Fibroblast of lung (primary cell): Measurements from ENCODE around the gene ZFPM1. TPM values are rescaled to one million over a fixed set of nuclear protein-coding genes. Genes with fewer than 3 reads are reported as not detected.

Experiments
- DNase-seq, 2 donors: peaks; one replicate each; pipeline versions ENCODE4 v3.0.0 to v3.0.0-alpha.2; 2010; ENCODE audit warnings: low read depth in 2 of 2
- H2AFZ ChIP-seq: 2 replicates; pipeline ENCODE4 v1.5.1; 2012; ENCODE audit warnings: low read length, control low read depth, inconsistent platforms
- H3K27ac ChIP-seq: 2 replicates; pipeline ENCODE4 v1.5.1; 2011; ENCODE audit warnings: low read length, control low read depth; ENCODE audit not compliant: insufficient read depth
- H3K27me3 ChIP-seq: 2 replicates; pipeline ENCODE4 v1.5.1; 2011; ENCODE audit warnings: mild to moderate bottlenecking, low read length; ENCODE audit not compliant: control insufficient read depth, insufficient read depth
- H3K36me3 ChIP-seq: 2 replicates; pipeline ENCODE4 v1.5.1; 2011; ENCODE audit warnings: low read length; ENCODE audit not compliant: control insufficient read depth, insufficient read depth
- H3K4me1 ChIP-seq: 2 replicates; pipeline ENCODE4 v1.5.1; 2011; ENCODE audit warnings: low read length; ENCODE audit not compliant: control insufficient read depth, insufficient read depth; ENCODE audit errors: extremely low read depth
- H3K4me2 ChIP-seq: 2 replicates; pipeline ENCODE4 v1.5.1; 2011; ENCODE audit warnings: low read length, control low read depth; ENCODE audit not compliant: insufficient read depth; ENCODE audit errors: extremely low read depth
- H3K4me3 ChIP-seq, 4 experiments: fragments of 200-600 bp in 1 of 4; sonication (generic) in 1 of 4; replicated peaks in 1 of 4; 2 replicates each; pipeline ENCODE4 v1.5.1; 2011 to 2016; ENCODE audit warnings: low read length in 4 of 4, low read depth in 3 of 4, mild to moderate bottlenecking in 3 of 4, control low read depth in 2 of 4, inconsistent platforms in 1 of 4, mixed read lengths in 1 of 4; ENCODE audit not compliant: insufficient read depth in 1 of 4; ENCODE audit errors: control extremely low read depth in 1 of 4
- H3K79me2 ChIP-seq: 2 replicates; pipeline ENCODE4 v1.5.1; 2012; ENCODE audit warnings: mild to moderate bottlenecking, low read length, inconsistent platforms; ENCODE audit not compliant: control insufficient read depth, insufficient read depth
- H3K9ac ChIP-seq: 2 replicates; pipeline ENCODE4 v1.5.1; 2011; ENCODE audit warnings: mild to moderate bottlenecking, low read length, control low read depth; ENCODE audit not compliant: insufficient read depth
- H3K9me3 ChIP-seq: 2 replicates; pipeline ENCODE4 v1.5.1; 2012; ENCODE audit warnings: low read depth, low read length; ENCODE audit not compliant: control insufficient read depth, insufficient read depth
- H4K20me1 ChIP-seq: 2 replicates; pipeline ENCODE4 v1.5.1; 2011; ENCODE audit warnings: low read length; ENCODE audit not compliant: control insufficient read depth, insufficient read depth; ENCODE audit errors: extremely low read depth
- EZH2 ChIP-seq: IDR thresholded peaks from 2 replicates; pipeline ENCODE4 v1.5.1; 2012; ENCODE audit warnings: low read length, control low read depth, mild to moderate bottlenecking; ENCODE audit errors: missing control alignments
- polyA plus RNA-seq, 2 donors: library from polyadenylated mRNA; depleted of rRNA in 1 of 2; stranded (reverse) in 1 of 2; unstranded in 1 of 2; fragments of >200 nt; gene quantifications; 2 replicates each; pipeline ENCODE4 v1.2.1, GENCODE V29; 2011 to 2012; ENCODE audit warnings: missing spikeins in 1 of 2
- total RNA-seq: library from RNA; depleted of rRNA; stranded (reverse); fragments of >200 nt; gene quantifications from 2 replicates; pipeline ENCODE4 v1.2.1, GENCODE V29; 2014
- TF ChIP-seq, protein P1 (sequence below), 2 donors: IDR thresholded peaks in 1 of 2; conservative IDR thresholded peaks in 1 of 2; 1 replicate in 1 of 2; 2 replicates in 1 of 2; pipeline ENCODE4 v1.5.1; 2011 to 2012; ENCODE audit warnings: low read length in 2 of 2, control low read depth in 1 of 2, inconsistent platforms in 1 of 2, low read depth in 1 of 2, mild to moderate bottlenecking in 1 of 2

ZFPM1 gene
- total and polyA plus RNA-seq, 2 donors (not counting 1 experiment from before 2014, with no cell fraction given), result 0.27 to 1.7 TPM

DNA sequence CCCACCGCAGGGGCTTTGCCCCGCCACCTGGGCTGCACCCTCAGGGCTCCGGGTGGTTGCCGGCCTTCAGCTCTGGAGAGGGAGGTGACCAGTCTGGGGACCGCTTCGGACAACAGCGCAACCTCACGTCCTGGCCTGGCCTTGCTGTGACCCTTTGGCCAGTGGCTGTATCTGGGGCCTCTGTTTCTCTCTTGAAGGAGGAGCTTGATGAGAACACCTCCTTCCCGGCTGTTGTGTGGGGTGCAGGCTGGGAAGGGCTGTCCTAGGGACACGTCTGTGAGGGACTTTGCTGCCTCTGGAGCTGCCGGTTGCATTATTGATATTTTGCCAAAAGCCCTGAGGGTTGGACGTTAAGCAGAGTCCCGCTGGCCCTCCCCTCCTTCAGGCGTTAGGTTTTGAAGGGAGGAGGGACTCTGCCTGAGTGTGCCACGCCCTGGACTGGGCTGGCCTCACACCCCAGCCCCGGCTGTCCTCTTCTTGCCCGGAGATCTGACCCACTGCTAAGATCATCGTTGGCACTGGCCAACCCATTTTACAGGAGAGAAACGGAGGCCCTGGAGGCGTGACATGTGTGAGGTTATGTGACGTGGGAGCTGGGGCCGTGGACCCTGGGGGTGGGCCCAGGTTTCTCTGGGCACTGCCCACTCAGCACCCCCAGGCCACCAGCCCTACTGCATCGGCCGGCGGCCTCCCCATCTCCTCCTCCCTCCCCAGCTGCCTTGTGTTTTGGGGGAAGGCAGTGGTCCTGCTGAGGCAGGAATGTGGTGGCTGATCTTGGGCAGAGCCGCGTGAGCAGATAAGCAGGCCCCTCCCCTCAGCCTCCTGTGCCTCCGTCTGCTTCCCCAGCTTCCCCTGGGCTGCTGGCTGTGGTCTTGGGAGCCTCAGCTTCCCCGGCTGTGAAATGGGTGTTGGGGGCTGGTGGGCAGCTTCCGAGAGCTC, 8.5 kb downstream of the ZFPM1 start:
- no peak overlapping the region for H3K4me3 ChIP-seq
- H2AFZ ChIP-seq, result no peak overlapping the region
- H3K4me2 ChIP-seq, result no peak overlapping the region
- no peaks in the 10 kb centered on the region for H3K36me3 ChIP-seq
- H3K27me3 ChIP-seq, result no peaks in the 10 kb centered on the region
- H4K20me1 ChIP-seq, result no peaks in the 10 kb centered on the region
- peak; percentile 14 to 29 for DNase-seq
- H3K9me3 ChIP-seq, result no peaks in the 10 kb centered on the region
- no peak overlapping the region for H3K9ac ChIP-seq
- no peaks in the 10 kb centered on the region for H3K4me1 ChIP-seq
- no peak overlapping the region for H3K27ac ChIP-seq
- H3K79me2 ChIP-seq, result no peaks in the 10 kb centered on the region
- TF ChIP-seq, protein P1, sequence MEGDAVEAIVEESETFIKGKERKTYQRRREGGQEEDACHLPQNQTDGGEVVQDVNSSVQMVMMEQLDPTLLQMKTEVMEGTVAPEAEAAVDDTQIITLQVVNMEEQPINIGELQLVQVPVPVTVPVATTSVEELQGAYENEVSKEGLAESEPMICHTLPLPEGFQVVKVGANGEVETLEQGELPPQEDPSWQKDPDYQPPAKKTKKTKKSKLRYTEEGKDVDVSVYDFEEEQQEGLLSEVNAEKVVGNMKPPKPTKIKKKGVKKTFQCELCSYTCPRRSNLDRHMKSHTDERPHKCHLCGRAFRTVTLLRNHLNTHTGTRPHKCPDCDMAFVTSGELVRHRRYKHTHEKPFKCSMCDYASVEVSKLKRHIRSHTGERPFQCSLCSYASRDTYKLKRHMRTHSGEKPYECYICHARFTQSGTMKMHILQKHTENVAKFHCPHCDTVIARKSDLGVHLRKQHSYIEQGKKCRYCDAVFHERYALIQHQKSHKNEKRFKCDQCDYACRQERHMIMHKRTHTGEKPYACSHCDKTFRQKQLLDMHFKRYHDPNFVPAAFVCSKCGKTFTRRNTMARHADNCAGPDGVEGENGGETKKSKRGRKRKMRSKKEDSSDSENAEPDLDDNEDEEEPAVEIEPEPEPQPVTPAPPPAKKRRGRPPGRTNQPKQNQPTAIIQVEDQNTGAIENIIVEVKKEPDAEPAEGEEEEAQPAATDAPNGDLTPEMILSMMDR (conservative IDR thresholded peaks at IDR 0.05 in 1 of 2, IDR thresholded peaks at IDR 0.05 in 1 of 2; ENCODE audit: low read depth in 1 of 2, low read length in 2 of 2), result no peak
- no peak for TF ChIP-seq EZH2

GRCh38 chr16:88462396-88462795, 9.3 kb downstream of the ZFPM1 start:
- H3K4me3 ChIP-seq, result no peak overlapping the region
- H3K36me3 ChIP-seq, result no peaks in the 10 kb centered on the region
- H3K9me3 ChIP-seq, result no peaks in the 10 kb centered on the region
- H3K4me2 ChIP-seq, result no peak overlapping the region
- no peaks in the 10 kb centered on the region for H4K20me1 ChIP-seq
- H3K4me1 ChIP-seq, result no peaks in the 10 kb centered on the region
- no peak overlapping the region for H2AFZ ChIP-seq
- H3K27me3 ChIP-seq, result no peaks in the 10 kb centered on the region
- no peak overlapping the region for H3K9ac ChIP-seq
- H3K79me2 ChIP-seq, result no peaks in the 10 kb centered on the region
- H3K27ac ChIP-seq, result no peak overlapping the region
- DNase-seq, result no peak
- TF ChIP-seq, protein P1 (conservative IDR thresholded peaks at IDR 0.05 in 1 of 2, IDR thresholded peaks at IDR 0.05 in 1 of 2; ENCODE audit: low read depth in 1 of 2, low read length in 2 of 2), result no peak
- TF ChIP-seq EZH2, result no peak

- Histone ChIP-seq H3K4me1 (no peaks in the 10 kb centered on the region), H3K36me3 (no peaks in the 10 kb centered on the region), H3K9ac (no peak overlapping the region), H3K27ac (no peak overlapping the region), H4K20me1 (no peaks in the 10 kb centered on the region), H3K27me3 (no peaks in the 10 kb centered on the region), H3K79me2 (no peaks in the 10 kb centered on the region), H3K4me3 (no peak overlapping the region), H3K9me3 (no peaks in the 10 kb centered on the region), H3K4me2 (no peak overlapping the region), H2AFZ (no peak overlapping the region)
- TF ChIP-seq, protein P1 (conservative IDR thresholded peaks at IDR 0.05 in 1 of 2, IDR thresholded peaks at IDR 0.05 in 1 of 2; ENCODE audit: low read depth in 1 of 2, low read length in 2 of 2), result no peak
- TF ChIP-seq EZH2, result no peak
- DNase-seq, result no peak
Measured at GRCh38 chr16:88463411-88463810, 10.3 kb downstream of the ZFPM1 start.
